NCI-H2029 (cell line): ENCODE measurements around the gene THEMIS.
"Not testable (repeated sequence)": the region's sequence is repeated elsewhere in the genome, so short reads cannot be mapped to it uniquely, and the experiment has no call there.

Source experiments
- DNase-seq: peaks from one replicate; lab custom pipeline; 2025; lab: John Stamatoyannopoulos, UW

The THEMIS gene

GRCh38 chr6:127725821-127726220 is 175.0 kb downstream of the THEMIS start:
- DNase-seq: no peak

GRCh38 chr6:127718694-127719093 is 182.2 kb downstream of the THEMIS start:
- DNase-seq: no peak

- DNase-seq: no peak
Observed at GRCh38 chr6:127717384-127717783, 183.5 kb downstream of the THEMIS start.

GRCh38 chr6:127716465-127716864 is 184.4 kb downstream of the THEMIS start:
- no peak for DNase-seq

GRCh38 chr6:127710668-127711067 is 190.2 kb downstream of the THEMIS start:
- no peak for DNase-seq

GRCh38 chr6:127706216-127706615 is 194.6 kb downstream of the THEMIS start:
- DNase-seq: no peak

- no peak for DNase-seq
Observed at GRCh38 chr6:127695108-127695507, 205.8 kb downstream of the THEMIS start.

GRCh38 chr6:127691146-127691545 is 209.7 kb downstream of the THEMIS start:
- no peak for DNase-seq

- no peak for DNase-seq
Observed at GRCh38 chr6:127690588-127690987, 210.3 kb downstream of the THEMIS start.

- DNase-seq: no peak
Observed at GRCh38 chr6:127690092-127690491, 210.8 kb downstream of the THEMIS start.

- not testable (repeated sequence) for DNase-seq
Observed at GRCh38 chr6:127687490-127687889, 213.4 kb downstream of the THEMIS start.

- no peak for DNase-seq
Observed at GRCh38 chr6:127686084-127686483, 214.8 kb downstream of the THEMIS start.

GRCh38 chr6:127684501-127684900 is 216.4 kb downstream of the THEMIS start:
- DNase-seq: no peak
